Measurements from ENCODE around the gene CTDSPL.

DNA sequence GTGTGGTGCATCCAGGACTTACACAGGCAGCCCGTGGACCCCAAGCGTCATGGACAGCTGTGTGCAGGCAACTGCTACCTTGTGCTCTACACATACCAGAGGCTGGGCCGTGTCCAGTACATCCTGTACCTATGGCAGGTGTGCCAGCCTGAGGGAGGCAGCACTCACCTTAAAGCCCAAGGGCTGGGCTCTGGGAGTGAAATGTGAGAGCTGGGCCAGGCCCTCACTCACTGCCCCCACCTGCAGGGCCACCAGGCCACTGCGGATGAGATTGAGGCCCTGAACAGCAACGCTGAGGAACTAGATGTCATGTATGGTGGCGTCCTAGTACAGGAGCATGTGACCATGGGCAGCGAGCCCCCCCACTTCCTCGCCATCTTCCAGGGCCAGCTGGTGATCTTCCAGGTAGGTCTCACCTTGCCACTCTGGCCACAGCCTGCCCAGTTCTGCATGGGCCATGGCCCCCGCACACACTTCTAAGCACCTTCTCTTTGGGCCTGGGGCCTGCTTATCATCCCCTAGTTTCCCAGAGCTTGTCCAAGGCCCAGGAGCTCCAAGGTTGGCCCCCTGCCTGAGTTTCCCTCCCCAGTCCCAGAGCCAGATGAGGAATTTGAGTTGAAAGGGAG, 139.9 kb downstream of the CTDSPL start:
- TF ChIP-seq POLR2A (IDR thresholded peaks at IDR 0.05; ENCODE audit: low read length) (no peak), GATA1 (IDR thresholded peaks at IDR 0.05; ENCODE audit: low read depth, low read length) (no peak)
